CD14-positive monocyte (primary cell): Measurements from ENCODE around the gene FOXP4. TPM values are rescaled to one million over a fixed set of nuclear protein-coding genes. Genes with fewer than 3 reads are reported as not detected.

Experiments
- DNase-seq, 3 donors: peaks; one replicate each; pipeline ENCODE4 v3.0.0-alpha.2; 2011 to 2022
- H2AFZ ChIP-seq: 2 replicates; pipeline ENCODE4 v1.6.0; 2012; ENCODE audit warnings: mild to moderate bottlenecking, low read depth, low read length, inconsistent platforms; ENCODE audit not compliant: insufficient read depth, poor library complexity, severe bottlenecking
- H3K27ac ChIP-seq, 2 donors: 1 replicate in 1 of 2; 2 replicates in 1 of 2; pipeline ENCODE4 v1.5.1; 2012 to 2013; ENCODE audit warnings: low read length in 2 of 2, control low read depth in 1 of 2, inconsistent platforms in 1 of 2, low read depth in 1 of 2, mild to moderate bottlenecking in 1 of 2
- H3K27me3 ChIP-seq, 2 donors: one replicate each; pipeline versions ENCODE4 v1.6.0 to v1.6.1; 2011 to 2013; ENCODE audit warnings: low read length in 2 of 2; ENCODE audit not compliant: control insufficient read depth in 2 of 2, insufficient read depth in 2 of 2
- H3K36me3 ChIP-seq, 2 donors: replicated peaks in 1 of 2; 1 replicate in 1 of 2; 2 replicates in 1 of 2; pipeline versions ENCODE4 v1.5.1 to v1.6.1; 2012 to 2013; ENCODE audit warnings: low read length in 2 of 2, control low read depth in 1 of 2, inconsistent platforms in 1 of 2, mild to moderate bottlenecking in 1 of 2; ENCODE audit not compliant: insufficient read depth in 2 of 2, control insufficient read depth in 1 of 2
- H3K4me1 ChIP-seq, 2 donors: 1 replicate in 1 of 2; 2 replicates in 1 of 2; pipeline versions ENCODE4 v1.5.1 to v1.6.1; 2012 to 2013; ENCODE audit warnings: low read length in 2 of 2, control low read depth in 1 of 2, inconsistent platforms in 1 of 2, mild to moderate bottlenecking in 1 of 2, moderate library complexity in 1 of 2; ENCODE audit not compliant: insufficient read depth in 2 of 2, control insufficient read depth in 1 of 2
- H3K4me2 ChIP-seq: replicated peaks from 2 replicates; pipeline ENCODE3; 2012; ENCODE audit warnings: low read length, moderate library complexity, mild to moderate bottlenecking; ENCODE audit not compliant: poor library complexity, severe bottlenecking; ENCODE audit errors: extremely low read depth
- H3K4me3 ChIP-seq, 3 experiments: fragments of 200-600 bp in 1 of 3; sonication (generic) in 1 of 3; replicated peaks in 1 of 3; 1 replicate in 2 of 3; 2 replicates in 1 of 3; pipeline ENCODE4 v1.5.1; 2011 to 2013; ENCODE audit warnings: low read length in 3 of 3, mild to moderate bottlenecking in 3 of 3, control low read depth in 2 of 3, low read depth in 2 of 3, inconsistent platforms in 1 of 3, moderate library complexity in 1 of 3
- H3K79me2 ChIP-seq: 2 replicates; pipeline ENCODE4 v1.6.0; 2012; ENCODE audit warnings: mild to moderate bottlenecking, control low read depth, inconsistent platforms, low read length, moderate library complexity; ENCODE audit not compliant: insufficient read depth
- H3K9ac ChIP-seq: 2 replicates; pipeline ENCODE4 v1.6.0; 2017; ENCODE audit warnings: low read length, mild to moderate bottlenecking; ENCODE audit not compliant: insufficient read depth, poor library complexity, severe bottlenecking
- H3K9me3 ChIP-seq, 2 donors: replicated peaks in 1 of 2; 1 replicate in 1 of 2; 2 replicates in 1 of 2; pipeline versions ENCODE4 v1.5.1 to v1.6.1; 2012 to 2013; ENCODE audit warnings: low read length in 2 of 2, control low read depth in 1 of 2; ENCODE audit not compliant: control insufficient read depth in 1 of 2, insufficient read depth in 1 of 2
- H4K20me1 ChIP-seq: 2 replicates; pipeline ENCODE4 v1.6.0; 2012; ENCODE audit warnings: mild to moderate bottlenecking, low read length, control low read depth, moderate library complexity; ENCODE audit not compliant: insufficient read depth
- H3K27ac Mint-ChIP-seq, 7 donors: one replicate each; pipeline ENCODE4 v1.8.0; 2020; ENCODE audit warnings: mild to moderate bottlenecking in 7 of 7, mixed read lengths in 7 of 7, moderate library complexity in 6 of 7, inconsistent platforms in 2 of 7
- H3K27me3 Mint-ChIP-seq, 3 donors: one replicate each; pipeline ENCODE4 v1.8.0; 2021 to 2022; ENCODE audit warnings: low read depth in 3 of 3, mild to moderate bottlenecking in 3 of 3, mixed read lengths in 3 of 3, moderate library complexity in 3 of 3, inconsistent platforms in 1 of 3
- H3K36me3 Mint-ChIP-seq, 2 donors: one replicate each; pipeline ENCODE4 v1.8.0; 2020; ENCODE audit warnings: mixed read lengths in 2 of 2, inconsistent platforms in 1 of 2, mild to moderate bottlenecking in 1 of 2
- H3K4me1 Mint-ChIP-seq: one replicate; pipeline ENCODE4 v1.8.0; 2020; ENCODE audit warnings: mild to moderate bottlenecking, mixed read lengths
- H3K4me3 Mint-ChIP-seq, 2 donors: one replicate each; pipeline ENCODE4 v1.8.0; 2020; ENCODE audit warnings: mild to moderate bottlenecking in 2 of 2, mixed read lengths in 2 of 2, moderate library complexity in 1 of 2
- H3K9me3 Mint-ChIP-seq, 7 donors: one replicate each; pipeline ENCODE4 v1.8.0; 2020 to 2022; ENCODE audit warnings: mixed read lengths in 7 of 7, mild to moderate bottlenecking in 6 of 7, moderate library complexity in 6 of 7, inconsistent platforms in 2 of 7
- WGBS: methylation state at CpG from one replicate; pipeline ENCODE4 v1.1.5; 2013; ENCODE audit warnings: missing lambda C conversion rate; ENCODE audit not compliant: insufficient coverage; 5-methylcytosine and 5-hydroxymethylcytosine counted together
- intact Hi-C, 2 donors: fragments of 100-400 bp; cut with micrococcal nuclease; formaldehyde crosslinking; loops; one replicate each; pipeline versions ENCODE4 v1.15.0 to v1.15.1; 2023
- polyA plus RNA-seq, 3 donors: library from polyadenylated mRNA; depleted of rRNA in 1 of 3; unstranded in 2 of 3; stranded (reverse) in 1 of 3; fragments of 300-500 nt in 2 of 3; fragments of >200 nt in 1 of 3; fragmentation: Illumina TruSeq in 2 of 3; gene quantifications; 1 replicate in 2 of 3; 2 replicates in 1 of 3; pipeline ENCODE4 v1.2.3, GENCODE V29; 2012 to 2021
- TF ChIP-seq, protein P1 (sequence below): fragments of 200-600 bp; IDR thresholded peaks from one replicate; pipeline ENCODE4 v1.8.0; 2022; ENCODE audit warnings: antibody characterized with exemption, mild to moderate bottlenecking

The FOXP4 gene
- polyA plus RNA-seq, 3 donors = 0.62 to 7.6 (median 0.65) TPM

DNA sequence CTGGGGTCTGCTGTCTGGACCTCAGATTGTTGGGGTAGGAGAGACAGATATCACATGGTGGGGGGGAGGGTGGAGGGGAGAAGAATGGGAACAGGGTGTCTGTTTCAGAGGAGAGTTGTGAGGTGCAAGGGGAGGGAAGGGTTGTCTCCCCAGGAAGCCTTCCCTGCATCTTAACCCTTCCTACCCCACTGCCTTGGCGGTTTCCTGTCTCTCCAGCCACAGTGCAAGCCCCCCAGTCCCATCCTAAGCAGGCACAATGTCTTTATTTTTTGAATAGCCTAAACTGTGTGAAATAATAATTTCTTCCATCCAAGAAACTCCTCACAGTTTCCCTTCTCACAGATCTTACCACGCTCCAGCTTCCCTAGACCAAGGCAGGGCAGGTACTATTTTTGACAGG is 3.5 kb downstream of the FOXP4 start:
- WGBS = 100% methylated on average over 1 of the region's 2 CpGs
- no peak overlapping the region for H3K27ac Mint-ChIP-seq
- peak overlapping the region in 1 of 2 donors; percentile 98 for H3K4me3 Mint-ChIP-seq
- H3K4me1 Mint-ChIP-seq = peaks cover 38% of the 10 kb centered on the region
- peaks cover 20 to 47% of the 10 kb centered on the region in 2 donors for H3K27me3 ChIP-seq
- H3K27me3 Mint-ChIP-seq = peaks cover 46 to 62% (median 54%) of the 10 kb centered on the region in 3 donors
- H3K36me3 Mint-ChIP-seq = peaks cover 28 to 35% of the 10 kb centered on the region in 2 donors
- no peak overlapping the region for H2AFZ ChIP-seq
- H3K9me3 ChIP-seq = no peaks in the 10 kb centered on the region
- H3K4me3 ChIP-seq = no peak overlapping the region
- no peak overlapping the region for H3K27ac ChIP-seq
- DNase-seq = no peak
- peaks cover 84% of the 10 kb centered on the region for H4K20me1 ChIP-seq
- H3K79me2 ChIP-seq = peaks cover 5% of the 10 kb centered on the region
- TF ChIP-seq, protein P1, sequence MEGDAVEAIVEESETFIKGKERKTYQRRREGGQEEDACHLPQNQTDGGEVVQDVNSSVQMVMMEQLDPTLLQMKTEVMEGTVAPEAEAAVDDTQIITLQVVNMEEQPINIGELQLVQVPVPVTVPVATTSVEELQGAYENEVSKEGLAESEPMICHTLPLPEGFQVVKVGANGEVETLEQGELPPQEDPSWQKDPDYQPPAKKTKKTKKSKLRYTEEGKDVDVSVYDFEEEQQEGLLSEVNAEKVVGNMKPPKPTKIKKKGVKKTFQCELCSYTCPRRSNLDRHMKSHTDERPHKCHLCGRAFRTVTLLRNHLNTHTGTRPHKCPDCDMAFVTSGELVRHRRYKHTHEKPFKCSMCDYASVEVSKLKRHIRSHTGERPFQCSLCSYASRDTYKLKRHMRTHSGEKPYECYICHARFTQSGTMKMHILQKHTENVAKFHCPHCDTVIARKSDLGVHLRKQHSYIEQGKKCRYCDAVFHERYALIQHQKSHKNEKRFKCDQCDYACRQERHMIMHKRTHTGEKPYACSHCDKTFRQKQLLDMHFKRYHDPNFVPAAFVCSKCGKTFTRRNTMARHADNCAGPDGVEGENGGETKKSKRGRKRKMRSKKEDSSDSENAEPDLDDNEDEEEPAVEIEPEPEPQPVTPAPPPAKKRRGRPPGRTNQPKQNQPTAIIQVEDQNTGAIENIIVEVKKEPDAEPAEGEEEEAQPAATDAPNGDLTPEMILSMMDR = no peak
- peaks cover 31 to 37% of the 10 kb centered on the region in 2 donors for H3K4me1 ChIP-seq
- H3K36me3 ChIP-seq = peaks cover 4 to 28% of the 10 kb centered on the region in 2 donors
- intact Hi-C loops = no loop called here
- H3K9ac ChIP-seq = no peak overlapping the region
- no peak overlapping the region for H3K4me2 ChIP-seq
- H3K9me3 Mint-ChIP-seq = peaks cover 0 to 17% (median 4%) of the 10 kb centered on the region in 7 donors

DNA sequence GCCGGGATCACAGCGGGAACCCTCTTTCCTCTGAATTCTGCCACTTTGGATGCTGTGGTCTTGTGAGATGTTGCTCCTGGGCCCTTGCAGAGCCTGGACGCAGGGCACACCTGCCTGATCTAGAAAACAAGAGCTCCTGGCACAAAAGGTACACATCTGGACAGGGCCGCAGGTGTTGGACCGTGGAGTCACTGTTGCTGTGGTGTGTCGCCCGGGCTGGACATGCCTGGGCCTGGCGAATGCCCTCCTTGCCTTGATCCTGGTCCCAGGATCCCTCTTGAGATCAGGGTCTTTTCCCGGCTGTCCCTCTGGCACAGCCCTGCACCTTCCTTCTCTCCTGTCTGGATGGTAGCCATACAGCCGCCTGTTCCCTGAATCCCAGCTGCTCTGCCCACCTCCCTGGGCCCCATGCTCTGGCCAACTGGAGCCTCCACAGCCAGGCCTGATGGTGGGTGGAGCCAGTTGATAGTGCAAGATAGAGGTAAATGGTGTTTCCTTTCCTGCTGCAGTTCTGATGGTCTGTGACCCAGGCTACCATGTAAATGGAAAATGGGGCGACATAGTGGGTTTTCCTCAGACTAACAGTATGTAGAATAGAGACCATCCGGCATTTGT is 5.0 kb downstream of the FOXP4 start:
- H3K27me3 Mint-ChIP-seq = peaks cover 36 to 50% (median 41%) of the 10 kb centered on the region in 3 donors
- Histone ChIP-seq H2AFZ (no peak overlapping the region), H4K20me1 (peaks cover 92% of the 10 kb centered on the region), H3K79me2 (peaks cover 5% of the 10 kb centered on the region), H3K4me2 (no peak overlapping the region), H3K36me3 (peaks cover 4 to 28% of the 10 kb centered on the region in 2 donors), H3K4me1 (peaks cover 20 to 25% of the 10 kb centered on the region in 2 donors), H3K9ac (no peak overlapping the region), H3K9me3 (no peaks in the 10 kb centered on the region), H3K4me3 (no peak overlapping the region), H3K27me3 (peaks cover 15 to 35% of the 10 kb centered on the region in 2 donors), H3K27ac (no peak overlapping the region)
- peaks cover 27% of the 10 kb centered on the region for H3K4me1 Mint-ChIP-seq
- intact Hi-C loops = no loop called here
- no peak for DNase-seq
- peaks cover 31 to 39% of the 10 kb centered on the region in 2 donors for H3K36me3 Mint-ChIP-seq
- peaks cover 0 to 15% (median 4%) of the 10 kb centered on the region in 7 donors for H3K9me3 Mint-ChIP-seq
- H3K4me3 Mint-ChIP-seq = no peak overlapping the region
- TF ChIP-seq, protein P1 = no peak
- 96% methylated on average over 11 of the region's 12 CpGs for WGBS
- peak overlapping the region in 1 of 7 donors; percentile 34 for H3K27ac Mint-ChIP-seq
